Body of pancreas (tissue), 4 donors: ENCODE measurements around the gene KIF3A.

Experiments used
- POLR2A ChIP-seq, 3 donors: fragments of 450-650 bp; IDR thresholded peaks; one replicate each; pipeline ENCODE4 v1.6.1; 2016; ENCODE audit warnings: antibody characterized with exemption in 3 of 3, mild to moderate bottlenecking in 2 of 3
- TF ChIP-seq, protein P1 (sequence below), 7 experiments: fragments of 450-650 bp in 4 of 7; fragments of 200-600 bp in 3 of 7; sonication (generic) in 3 of 7; IDR thresholded peaks; one replicate each; pipeline ENCODE4 v1.5.1; 2016 to 2019; ENCODE audit warnings: antibody characterized with exemption in 7 of 7

DNA sequence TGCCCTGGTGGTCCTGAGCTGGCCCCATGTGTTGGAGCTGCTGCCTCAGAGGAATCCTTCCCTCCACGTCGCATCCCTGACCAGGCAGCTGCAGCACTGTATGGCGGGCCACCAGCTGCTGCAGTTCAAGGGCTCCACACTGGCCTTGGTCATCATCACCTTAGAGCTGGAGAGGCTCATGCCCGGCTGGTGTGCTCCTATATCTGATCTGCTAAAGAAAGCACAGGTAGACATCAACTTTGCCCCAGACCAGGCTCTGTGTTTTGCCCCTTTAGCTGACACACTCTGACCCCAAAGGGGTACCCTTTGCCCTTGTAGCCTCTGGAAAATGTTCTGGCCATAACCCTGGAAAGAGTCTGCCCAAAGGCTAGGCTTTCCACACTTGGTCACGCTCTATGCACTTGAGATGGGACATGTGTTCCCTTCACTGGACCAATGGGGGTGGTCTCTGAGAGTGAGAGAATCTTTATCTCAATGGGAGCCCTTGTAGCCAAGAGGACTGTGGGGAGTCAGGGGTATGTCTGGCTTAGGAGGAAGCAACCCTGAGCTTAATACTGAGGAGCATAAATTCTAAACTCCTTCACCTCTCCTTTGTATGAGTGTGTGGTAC is 14.7 kb upstream of the KIF3A start:
- no peak for TF ChIP-seq POLR2A (IDR thresholded peaks at IDR 0.05)
- TF ChIP-seq, protein P1, sequence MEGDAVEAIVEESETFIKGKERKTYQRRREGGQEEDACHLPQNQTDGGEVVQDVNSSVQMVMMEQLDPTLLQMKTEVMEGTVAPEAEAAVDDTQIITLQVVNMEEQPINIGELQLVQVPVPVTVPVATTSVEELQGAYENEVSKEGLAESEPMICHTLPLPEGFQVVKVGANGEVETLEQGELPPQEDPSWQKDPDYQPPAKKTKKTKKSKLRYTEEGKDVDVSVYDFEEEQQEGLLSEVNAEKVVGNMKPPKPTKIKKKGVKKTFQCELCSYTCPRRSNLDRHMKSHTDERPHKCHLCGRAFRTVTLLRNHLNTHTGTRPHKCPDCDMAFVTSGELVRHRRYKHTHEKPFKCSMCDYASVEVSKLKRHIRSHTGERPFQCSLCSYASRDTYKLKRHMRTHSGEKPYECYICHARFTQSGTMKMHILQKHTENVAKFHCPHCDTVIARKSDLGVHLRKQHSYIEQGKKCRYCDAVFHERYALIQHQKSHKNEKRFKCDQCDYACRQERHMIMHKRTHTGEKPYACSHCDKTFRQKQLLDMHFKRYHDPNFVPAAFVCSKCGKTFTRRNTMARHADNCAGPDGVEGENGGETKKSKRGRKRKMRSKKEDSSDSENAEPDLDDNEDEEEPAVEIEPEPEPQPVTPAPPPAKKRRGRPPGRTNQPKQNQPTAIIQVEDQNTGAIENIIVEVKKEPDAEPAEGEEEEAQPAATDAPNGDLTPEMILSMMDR (IDR thresholded peaks at IDR 0.05): no peak
